ENCODE measurements around the gene ZNF275.

ZNF275 gene

DNA sequence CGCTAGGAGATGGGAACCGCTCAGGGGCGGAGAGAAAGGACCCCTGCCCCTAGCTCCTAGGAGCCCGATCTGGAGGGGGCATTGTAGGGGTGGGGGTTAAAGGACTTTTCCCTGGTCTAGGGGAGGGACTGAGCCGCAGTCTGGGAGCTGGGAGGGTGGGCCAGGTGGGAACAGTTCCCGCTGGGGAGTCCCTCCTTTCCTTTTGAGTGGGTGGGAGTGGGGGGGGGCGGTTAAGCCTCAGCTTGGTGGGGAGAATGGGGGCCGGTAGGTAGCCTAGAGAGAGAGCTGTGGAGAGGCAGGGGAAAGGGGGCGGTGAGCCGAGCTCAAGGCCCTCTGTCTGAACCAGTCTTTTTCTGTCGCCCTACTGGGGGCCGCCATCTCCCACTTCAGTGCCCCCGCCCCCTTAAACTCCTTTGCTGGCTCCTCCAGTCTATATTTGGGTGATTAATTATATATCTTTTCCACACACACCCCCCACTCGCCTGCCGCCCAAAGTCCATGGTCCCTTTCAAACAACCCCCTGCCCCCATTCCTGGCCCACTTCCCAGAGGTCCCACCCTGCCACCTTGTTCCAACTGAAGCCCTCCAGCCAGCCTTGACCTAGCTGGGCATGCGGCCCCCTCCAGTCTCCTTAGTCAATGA lies 822 bp downstream of the ZNF275 start:
- no peak for TF ChIP-seq CTCF (IDR thresholded peaks at IDR 0.05; ENCODE audit: low read depth, low read length)
- in situ Hi-C loops (cut with HindIII; ENCODE audit: low sequenced_read_pairs): no loop called here
- H3K4me3 ChIP-seq (ENCODE audit: low read depth, low read length): peak overlapping the region; percentile 68
- DNase-seq (ENCODE audit: low read depth, low spot score): no peak

GRCh38 chrX:153336121-153336894 lies 2.4 kb downstream of the ZNF275 start:
- TF ChIP-seq CTCF (IDR thresholded peaks at IDR 0.05; ENCODE audit: low read depth, low read length): no peak
- no peak overlapping the region for H3K4me3 ChIP-seq (ENCODE audit: low read depth, low read length)
- in situ Hi-C loops (cut with HindIII; ENCODE audit: low sequenced_read_pairs): no loop called here
- no peak for DNase-seq (ENCODE audit: low read depth, low spot score)

GRCh38 chrX:153336988-153337387 lies 3.0 kb downstream of the ZNF275 start:
- H3K4me3 ChIP-seq (ENCODE audit: low read depth, low read length): no peak overlapping the region
- no peak for TF ChIP-seq CTCF (IDR thresholded peaks at IDR 0.05; ENCODE audit: low read depth, low read length)
- in situ Hi-C loops (cut with HindIII; ENCODE audit: low sequenced_read_pairs): no loop called here
- DNase-seq (ENCODE audit: low read depth, low spot score): no peak

GRCh38 chrX:153338836-153339235 lies 4.9 kb downstream of the ZNF275 start:
- no peak overlapping the region for H3K4me3 ChIP-seq (ENCODE audit: low read depth, low read length)
- in situ Hi-C loops (cut with HindIII; ENCODE audit: low sequenced_read_pairs): no loop called here

GRCh38 chrX:153339662-153340061 lies 5.7 kb downstream of the ZNF275 start:
- DNase-seq (ENCODE audit: low read depth, low spot score): no peak
- no peak overlapping the region for H3K4me3 ChIP-seq (ENCODE audit: low read depth, low read length)
- no peak for TF ChIP-seq CTCF (IDR thresholded peaks at IDR 0.05; ENCODE audit: low read depth, low read length)
- in situ Hi-C loops (cut with HindIII; ENCODE audit: low sequenced_read_pairs): no loop called here

More at GRCh38 chrX:153338836-153339235, 4.9 kb downstream of the ZNF275 start:
- DNase-seq (ENCODE audit: low read depth, low spot score): no peak
- no peak for TF ChIP-seq CTCF (IDR thresholded peaks at IDR 0.05; ENCODE audit: low read depth, low read length)

DNA sequence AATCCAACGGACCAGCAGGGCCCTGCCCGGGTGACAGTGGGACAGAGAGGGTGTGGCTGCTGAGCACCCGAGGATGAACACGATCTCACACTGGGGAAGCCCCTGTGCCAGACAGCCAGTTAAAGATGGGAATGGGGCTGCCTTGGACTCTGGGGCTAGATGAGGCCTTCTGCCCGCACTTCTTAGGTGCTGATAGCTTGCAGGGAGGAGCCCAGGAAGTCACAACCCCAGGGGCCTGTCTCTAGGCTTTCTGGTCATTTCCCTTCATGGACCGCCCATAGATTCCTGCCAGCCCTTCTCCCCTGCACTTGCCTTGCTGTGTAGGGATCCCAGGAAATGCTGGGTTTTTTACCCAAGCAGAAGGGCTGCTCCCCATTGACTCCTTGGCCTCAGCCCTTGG lies 6.2 kb downstream of the ZNF275 start:
- TF ChIP-seq CTCF (IDR thresholded peaks at IDR 0.05; ENCODE audit: low read depth, low read length): no peak
- DNase-seq (ENCODE audit: low read depth, low spot score): no peak
- in situ Hi-C loops (cut with HindIII; ENCODE audit: low sequenced_read_pairs): no loop called here
- no peak overlapping the region for H3K4me3 ChIP-seq (ENCODE audit: low read depth, low read length)
